ENCODE data around the gene ACYP2. TPM values are rescaled to one million over a fixed set of nuclear protein-coding genes. Genes with fewer than 3 reads are reported as not detected.
"Not testable (repeated sequence)": the region's sequence is repeated elsewhere in the genome, so short reads cannot be mapped to it uniquely, and the experiment has no call there.

ACYP2 gene
- total RNA-seq, 1 experiment from 2014 or later, result 16.9 TPM

- no peak for DNase-seq (ENCODE audit: low read depth)
Measured at GRCh38 chr2:54097124-54097523, 18.3 kb upstream of the ACYP2 start.

- no peak for DNase-seq (ENCODE audit: low read depth)
Measured at GRCh38 chr2:54099370-54099769, 16.0 kb upstream of the ACYP2 start.

- no peak for DNase-seq (ENCODE audit: low read depth)
Measured at GRCh38 chr2:54099829-54100585, 15.4 kb upstream of the ACYP2 start.

- no peak for DNase-seq (ENCODE audit: low read depth)
Measured at GRCh38 chr2:54100772-54101171, 14.6 kb upstream of the ACYP2 start.

- DNase-seq (ENCODE audit: low read depth), result peak; percentile 84
Measured at GRCh38 chr2:54103454-54104314, 11.7 kb upstream of the ACYP2 start.

GRCh38 chr2:54106631-54107454, 8.6 kb upstream of the ACYP2 start:
- peak; percentile 58 for DNase-seq (ENCODE audit: low read depth)

- no peak for DNase-seq (ENCODE audit: low read depth)
Measured at GRCh38 chr2:54107455-54107764, 8.0 kb upstream of the ACYP2 start.

GRCh38 chr2:54107903-54108615, 7.4 kb upstream of the ACYP2 start:
- DNase-seq (ENCODE audit: low read depth), result no peak

GRCh38 chr2:54109848-54110247, 5.6 kb upstream of the ACYP2 start:
- DNase-seq (ENCODE audit: low read depth), result no peak

- DNase-seq (ENCODE audit: low read depth), result not testable (repeated sequence)
Measured at GRCh38 chr2:54114479-54114878, 936 bp upstream of the ACYP2 start.

GRCh38 chr2:54114936-54115283, 505 bp upstream of the ACYP2 start:
- no peak for DNase-seq (ENCODE audit: low read depth)

GRCh38 chr2:54116598-54116997, 1.2 kb downstream of the ACYP2 start:
- not testable (repeated sequence) for DNase-seq (ENCODE audit: low read depth)

- no peak for DNase-seq (ENCODE audit: low read depth)
Measured at GRCh38 chr2:54120950-54121349, 5.5 kb downstream of the ACYP2 start.

- peak; percentile 34 for DNase-seq (ENCODE audit: low read depth)
Measured at GRCh38 chr2:54122171-54122935, 6.9 kb downstream of the ACYP2 start.

- DNase-seq (ENCODE audit: low read depth), result peak; percentile 83
Measured at GRCh38 chr2:54122939-54123338, 7.5 kb downstream of the ACYP2 start.

- DNase-seq (ENCODE audit: low read depth), result not testable (repeated sequence)
Measured at GRCh38 chr2:54127174-54127573, 11.8 kb downstream of the ACYP2 start.

GRCh38 chr2:54133056-54133455, 17.6 kb downstream of the ACYP2 start:
- no peak for DNase-seq (ENCODE audit: low read depth)

- DNase-seq (ENCODE audit: low read depth), result no peak
Measured at GRCh38 chr2:54139210-54139609, 23.8 kb downstream of the ACYP2 start.

GRCh38 chr2:54143780-54144179, 28.4 kb downstream of the ACYP2 start:
- no peak for DNase-seq (ENCODE audit: low read depth)

- DNase-seq (ENCODE audit: low read depth), result no peak
Measured at GRCh38 chr2:54148391-54148790, 33.0 kb downstream of the ACYP2 start.

Data from LHCN-M2 (cell line).